ENCODE results near the gene IRF2BPL.

IRF2BPL gene

DNA sequence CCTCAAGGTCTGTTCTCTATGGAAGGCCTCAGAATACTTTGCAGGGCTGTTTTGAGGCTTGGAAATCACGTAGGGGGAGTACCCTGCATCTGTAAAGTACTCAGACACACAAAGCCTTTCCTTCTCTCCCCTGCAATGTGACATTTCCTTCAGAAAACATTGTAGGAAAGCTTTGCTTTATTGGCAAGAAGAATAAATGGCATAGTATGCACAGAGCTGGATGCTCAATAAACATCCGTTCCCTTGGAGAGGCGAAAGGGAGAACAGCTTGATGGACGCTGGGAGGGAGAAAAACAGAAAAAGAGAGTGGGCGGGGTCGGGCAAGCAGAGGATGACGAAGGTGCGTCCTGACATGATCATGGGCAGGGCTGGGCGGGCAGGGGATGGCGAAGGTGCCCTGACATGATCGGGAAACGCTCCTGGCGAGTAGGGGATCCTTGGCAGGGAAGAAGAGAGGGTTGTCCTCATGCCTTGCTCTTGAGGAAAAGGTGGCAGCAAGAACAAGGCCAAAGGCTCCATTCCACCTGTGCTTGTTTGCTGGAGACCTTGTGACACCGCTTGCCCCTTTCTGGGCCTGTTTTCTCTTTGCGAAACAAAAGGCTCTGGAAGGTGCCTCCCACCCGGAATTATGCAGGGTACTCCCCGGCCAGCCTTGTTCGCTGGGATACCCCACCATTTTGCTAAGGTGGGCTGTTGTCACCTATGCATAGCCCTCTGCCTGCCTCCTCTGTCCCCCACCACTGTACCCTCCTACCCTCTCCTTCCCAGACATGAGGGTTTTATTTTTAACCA, 21.1 kb downstream of the IRF2BPL start:
- H3K4me3 ChIP-seq (ENCODE audit: low read depth, low read length): no peak overlapping the region
- TF ChIP-seq, protein P1, sequence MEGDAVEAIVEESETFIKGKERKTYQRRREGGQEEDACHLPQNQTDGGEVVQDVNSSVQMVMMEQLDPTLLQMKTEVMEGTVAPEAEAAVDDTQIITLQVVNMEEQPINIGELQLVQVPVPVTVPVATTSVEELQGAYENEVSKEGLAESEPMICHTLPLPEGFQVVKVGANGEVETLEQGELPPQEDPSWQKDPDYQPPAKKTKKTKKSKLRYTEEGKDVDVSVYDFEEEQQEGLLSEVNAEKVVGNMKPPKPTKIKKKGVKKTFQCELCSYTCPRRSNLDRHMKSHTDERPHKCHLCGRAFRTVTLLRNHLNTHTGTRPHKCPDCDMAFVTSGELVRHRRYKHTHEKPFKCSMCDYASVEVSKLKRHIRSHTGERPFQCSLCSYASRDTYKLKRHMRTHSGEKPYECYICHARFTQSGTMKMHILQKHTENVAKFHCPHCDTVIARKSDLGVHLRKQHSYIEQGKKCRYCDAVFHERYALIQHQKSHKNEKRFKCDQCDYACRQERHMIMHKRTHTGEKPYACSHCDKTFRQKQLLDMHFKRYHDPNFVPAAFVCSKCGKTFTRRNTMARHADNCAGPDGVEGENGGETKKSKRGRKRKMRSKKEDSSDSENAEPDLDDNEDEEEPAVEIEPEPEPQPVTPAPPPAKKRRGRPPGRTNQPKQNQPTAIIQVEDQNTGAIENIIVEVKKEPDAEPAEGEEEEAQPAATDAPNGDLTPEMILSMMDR (IDR thresholded peaks at IDR 0.05; ENCODE audit: low read depth, low read length): no peak

DNA sequence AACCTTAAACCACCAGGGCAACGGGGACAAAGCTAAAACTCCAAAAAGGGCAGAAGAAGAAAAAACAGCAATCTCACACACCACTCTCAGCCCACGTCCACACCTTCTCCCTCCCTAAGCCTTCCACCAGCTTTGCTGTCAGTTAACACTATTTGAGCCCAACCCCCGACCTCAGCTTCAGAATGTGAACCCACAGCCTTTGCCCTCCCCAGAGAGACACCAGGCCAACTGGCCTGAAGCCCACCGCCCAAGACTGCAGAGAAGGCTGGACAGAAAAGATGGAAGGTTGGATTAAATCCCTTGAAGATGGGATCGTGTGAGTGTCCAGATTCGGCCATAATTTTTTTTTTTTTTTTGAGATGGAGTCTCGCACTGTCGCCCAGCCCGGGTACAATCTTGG, 22.4 kb downstream of the IRF2BPL start:
- TF ChIP-seq, protein P1 (IDR thresholded peaks at IDR 0.05; ENCODE audit: low read depth, low read length): no peak
- H3K4me3 ChIP-seq (ENCODE audit: low read depth, low read length): no peak overlapping the region

DNA sequence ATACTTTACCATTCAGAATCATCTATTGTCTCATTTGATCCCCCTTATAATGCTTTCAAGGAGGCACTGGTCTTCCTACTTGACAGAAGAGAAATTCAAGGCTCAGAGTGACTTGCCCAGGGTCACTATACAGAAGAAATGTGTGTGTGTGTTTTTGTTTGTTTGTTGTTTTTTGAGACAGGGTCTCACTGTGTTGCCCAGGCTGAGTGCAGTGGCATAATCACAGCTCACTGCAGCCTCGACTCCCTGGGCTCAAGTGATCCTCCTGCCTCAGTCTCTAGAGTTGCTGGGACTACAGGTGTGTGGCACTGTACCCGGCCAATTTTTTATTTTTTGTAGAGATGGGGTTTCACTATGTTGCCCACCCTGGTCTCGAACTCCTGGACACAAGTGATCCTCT, 22.9 kb downstream of the IRF2BPL start:
- TF ChIP-seq, protein P1 (IDR thresholded peaks at IDR 0.05; ENCODE audit: low read depth, low read length): no peak
- H3K4me3 ChIP-seq (ENCODE audit: low read depth, low read length): no peak overlapping the region

DNA sequence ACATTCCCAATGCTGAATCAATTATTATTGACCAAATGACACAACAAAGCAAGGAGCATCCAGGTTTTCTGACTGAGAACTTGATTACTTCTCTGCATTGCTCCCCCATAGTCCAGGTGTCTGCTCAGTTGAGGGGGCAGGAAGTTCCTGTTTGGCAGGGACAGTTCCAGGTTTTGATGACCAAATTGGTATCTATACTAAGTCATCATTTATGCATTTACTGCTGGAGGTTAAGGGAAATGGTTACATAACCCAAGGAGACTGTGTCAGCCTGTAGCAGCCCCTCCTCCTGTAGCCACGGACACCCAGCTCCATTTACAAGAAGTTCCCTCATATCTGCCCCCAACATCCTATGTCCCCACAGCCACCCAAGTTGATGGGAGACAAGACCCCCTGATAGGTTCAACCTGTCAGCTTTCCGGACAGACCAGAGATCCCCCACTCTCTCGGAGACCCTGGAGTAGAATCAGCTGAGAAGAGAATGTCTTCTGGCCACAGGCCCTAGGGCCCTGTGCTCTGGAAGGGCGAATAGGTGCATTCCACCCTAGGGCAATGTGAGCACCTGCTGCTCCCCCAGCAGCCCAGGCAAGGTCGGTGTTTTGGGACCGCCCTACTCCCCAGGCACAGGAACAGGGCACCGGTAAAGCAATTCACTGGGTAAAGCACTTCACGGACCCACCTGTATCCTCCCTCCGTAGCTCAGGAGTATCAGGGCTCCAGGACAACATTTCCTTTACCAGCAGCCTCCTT, 23.6 kb downstream of the IRF2BPL start:
- TF ChIP-seq, protein P1 (IDR thresholded peaks at IDR 0.05; ENCODE audit: low read depth, low read length): no peak
- H3K4me3 ChIP-seq (ENCODE audit: low read depth, low read length): no peak overlapping the region

DNA sequence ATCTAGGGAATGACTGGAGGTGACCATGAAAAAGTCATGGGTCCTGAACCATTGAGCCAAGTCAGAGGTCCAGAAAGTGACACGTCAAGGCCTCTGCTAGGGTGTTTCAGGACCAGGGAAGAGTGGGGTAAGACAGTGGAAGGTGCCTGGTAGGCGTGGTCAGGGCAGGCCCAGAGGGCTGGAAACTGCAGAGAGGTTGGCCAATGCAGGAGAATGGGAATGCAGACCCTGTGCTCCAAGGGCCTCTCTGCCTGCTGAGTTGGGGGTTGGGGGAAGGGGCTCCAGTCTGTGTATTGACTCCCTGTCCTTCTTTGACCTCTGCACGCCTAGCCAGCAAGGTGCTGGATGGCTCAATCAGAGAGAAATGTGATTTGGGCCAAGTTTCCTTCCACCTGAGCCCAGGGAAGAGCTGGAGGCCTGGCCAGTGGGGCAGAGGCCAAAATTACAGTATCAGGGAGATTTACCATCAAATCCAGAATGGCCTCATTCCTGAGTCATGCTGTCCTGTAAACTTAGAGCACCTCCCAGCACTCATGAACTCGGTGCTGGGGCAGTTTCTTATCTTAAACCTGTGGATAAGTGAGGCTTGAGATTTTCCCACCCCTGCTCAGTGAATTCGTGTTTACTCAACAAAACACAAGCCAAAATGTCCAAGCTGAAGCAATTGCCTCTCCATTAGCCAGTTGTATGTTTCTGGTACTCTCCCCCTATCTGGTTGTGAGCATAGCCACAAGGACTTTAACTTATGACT, 24.4 kb downstream of the IRF2BPL start:
- H3K4me3 ChIP-seq (ENCODE audit: low read depth, low read length): no peak overlapping the region
- TF ChIP-seq, protein P1 (IDR thresholded peaks at IDR 0.05; ENCODE audit: low read depth, low read length): no peak

DNA sequence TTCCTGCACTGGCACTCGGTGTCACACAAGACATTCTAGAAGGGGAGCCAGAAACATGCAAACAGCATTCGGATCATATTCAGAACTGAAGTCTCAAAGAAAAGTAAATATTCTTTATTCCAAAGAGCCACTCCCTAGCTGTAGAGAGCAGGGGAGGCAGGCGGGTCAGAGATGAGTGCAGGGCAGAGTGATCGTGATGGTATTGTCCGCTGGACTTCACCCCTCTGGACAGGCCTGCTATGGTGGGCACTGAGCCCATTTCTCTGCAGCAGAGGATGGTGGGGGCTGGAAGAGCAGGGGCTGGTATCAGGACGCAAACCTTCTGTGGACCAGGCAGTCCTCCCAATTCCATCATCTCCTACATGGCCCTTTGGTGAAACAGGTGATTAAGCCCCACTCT, 25.6 kb downstream of the IRF2BPL start:
- TF ChIP-seq, protein P1 (IDR thresholded peaks at IDR 0.05; ENCODE audit: low read depth, low read length): no peak
- H3K4me3 ChIP-seq (ENCODE audit: low read depth, low read length): no peak overlapping the region

All from WI38 (cell line).